Transverse colon (tissue), 4 donors: ENCODE results near the gene APBB2. TPM values are rescaled to one million over a fixed set of nuclear protein-coding genes. Genes with fewer than 3 reads are reported as not detected.

ENCODE experiments used
- DNase-seq: peaks from one replicate; pipeline ENCODE4 v3.0.0-alpha.2; 2019
- H3K27ac ChIP-seq, 4 donors: fragments of 200-600 bp; sonication (generic); 2 replicates each; pipeline ENCODE4 v1.5.1; 2016 to 2018; ENCODE audit warnings: inconsistent platforms in 4 of 4
- H3K27me3 ChIP-seq: fragments of 200-600 bp; sonication (generic); 2 replicates; pipeline ENCODE4 v1.5.1; 2017; ENCODE audit warnings: inconsistent platforms
- H3K36me3 ChIP-seq, 4 donors: fragments of 200-600 bp; sonication (generic); 2 replicates each; pipeline ENCODE4 v1.5.1; 2017 to 2019; ENCODE audit warnings: inconsistent platforms in 4 of 4
- H3K4me1 ChIP-seq, 4 donors: fragments of 200-600 bp; sonication (generic); 2 replicates each; pipeline ENCODE4 v1.5.1; 2017 to 2020; ENCODE audit warnings: inconsistent platforms in 4 of 4
- H3K4me3 ChIP-seq, 4 donors: fragments of 200-600 bp; sonication (generic); 1 replicate in 1 of 4; 2 replicates in 3 of 4; pipeline versions ENCODE4 v1.5.1 to v1.6.1; 2017 to 2019; ENCODE audit warnings: inconsistent platforms in 4 of 4
- H3K9me3 ChIP-seq, 2 donors: fragments of 200-600 bp; sonication (generic); 2 replicates each; pipeline ENCODE4 v1.5.1; 2017 to 2019; ENCODE audit warnings: inconsistent platforms in 2 of 2
- CTCF ChIP-seq, 5 experiments: fragments of 200-600 bp in 3 of 5; fragments of 450-650 bp in 2 of 5; sonication (generic) in 3 of 5; IDR thresholded peaks; 1 replicate in 2 of 5; 2 replicates in 3 of 5; pipeline ENCODE4 v1.5.1; 2016 to 2017; ENCODE audit warnings: antibody characterized with exemption in 5 of 5, inconsistent platforms in 3 of 5, mild to moderate bottlenecking in 2 of 5, moderate library complexity in 1 of 5
- EP300 ChIP-seq: sonication (generic); formaldehyde crosslinking; IDR thresholded peaks from one replicate; pipeline ENCODE4 v1.6.1; 2017; ENCODE audit warnings: antibody characterized with exemption, low read depth
- POLR2A ChIP-seq: fragments of 450-650 bp; IDR thresholded peaks from one replicate; pipeline ENCODE4 v1.6.1; 2016; ENCODE audit warnings: antibody characterized with exemption, mild to moderate bottlenecking, moderate library complexity
- POLR2AphosphoS5 ChIP-seq, 3 donors: sonication (generic); formaldehyde crosslinking; IDR thresholded peaks; one replicate each; pipeline ENCODE4 v1.6.1; 2016; ENCODE audit warnings: antibody characterized with exemption in 3 of 3
- WGBS, 2 donors: methylation state at CpG; one replicate each; pipeline ENCODE4 v1.1.5; 2018; ENCODE audit warnings: low coverage in 1 of 2; 5-methylcytosine and 5-hydroxymethylcytosine counted together
- in situ Hi-C, 4 donors: fragments of 200-750 bp; cut with MboI; loops; one replicate each; pipeline versions ENCODE4 v1.15.0 to v1.15.1; 2017; ENCODE audit warnings: low sequenced_read_pairs in 3 of 4, low pct_ligation_motif_present in 1 of 4, low pct_unique_long_range_greater_than_20kb in 1 of 4
- intact Hi-C: fragments of 100-400 bp; cut with DNase I; formaldehyde crosslinking; loops from one replicate; pipeline ENCODE4 v1.15.1; 2023; ENCODE audit warnings: low total_unique reads
- total RNA-seq, 4 donors: library from RNA; depleted of rRNA; stranded (reverse); fragments of >200 nt; gene quantifications; one replicate each; pipeline ENCODE4 v1.1.0, GENCODE V29; 2016

APBB2 gene
- total RNA-seq, 4 donors from 2014 or later: 37.1 to 138 (median 90.1) TPM

DNA sequence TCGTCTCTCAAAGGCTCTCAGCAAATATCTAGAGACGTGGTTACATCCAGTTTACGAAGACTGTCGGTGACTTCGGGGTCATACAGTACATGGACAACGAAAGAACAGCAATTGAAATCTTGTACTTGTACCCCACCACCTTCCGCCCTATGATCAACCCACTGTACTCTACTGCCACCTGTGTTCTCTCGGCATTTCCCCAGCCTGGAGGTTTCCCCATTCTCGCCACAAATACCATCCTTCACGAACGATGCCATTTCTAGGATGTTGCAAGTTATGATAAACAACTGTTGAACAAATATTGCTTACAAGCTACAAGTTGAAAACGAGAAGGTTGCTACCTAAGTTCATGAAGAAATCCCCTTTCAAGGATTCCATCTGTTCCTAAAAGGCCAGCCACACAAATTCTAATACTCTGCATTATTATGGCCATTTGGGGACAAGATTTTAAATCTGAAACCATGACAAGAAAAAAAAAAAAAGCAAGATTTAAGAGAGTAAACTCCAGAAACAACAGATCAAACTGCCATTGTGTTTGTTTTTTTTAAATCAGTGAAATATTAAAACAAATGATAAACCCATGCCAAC is 1.6 kb downstream of the APBB2 start:
- in situ Hi-C loops: loop anchor here in 3 of 4 donors (10.0 to 25.0 kb wide), 3 partner anchors 225 to 288 kb away; no protein-coding TSS in a partner anchor
- no peaks in the 10 kb centered on the region for H3K27me3 ChIP-seq
- peak overlapping the region in 3 of 4 donors; percentile 79 to 89 (median 87) for H3K4me3 ChIP-seq
- intact Hi-C loops: loop anchor here (1.0 to 10.0 kb wide), 2 partner anchors 88 to 152 kb away; no protein-coding TSS in a partner anchor
- TF ChIP-seq CTCF (IDR thresholded peaks at IDR 0.05) (peak; percentile 53 to 62 (median 57)), EP300 (no peak)
- peak; percentile 56 for DNase-seq
- H3K9me3 ChIP-seq: no peaks in the 10 kb centered on the region
- no peak overlapping the region for H3K27ac ChIP-seq
- no peaks in the 10 kb centered on the region for H3K36me3 ChIP-seq
- WGBS, 2 donors: 23 to 49% methylated on average over 8 to 12 of the region's 12 CpGs
- H3K4me1 ChIP-seq: peaks cover 4 to 57% (median 27%) of the 10 kb centered on the region in 4 donors

DNA sequence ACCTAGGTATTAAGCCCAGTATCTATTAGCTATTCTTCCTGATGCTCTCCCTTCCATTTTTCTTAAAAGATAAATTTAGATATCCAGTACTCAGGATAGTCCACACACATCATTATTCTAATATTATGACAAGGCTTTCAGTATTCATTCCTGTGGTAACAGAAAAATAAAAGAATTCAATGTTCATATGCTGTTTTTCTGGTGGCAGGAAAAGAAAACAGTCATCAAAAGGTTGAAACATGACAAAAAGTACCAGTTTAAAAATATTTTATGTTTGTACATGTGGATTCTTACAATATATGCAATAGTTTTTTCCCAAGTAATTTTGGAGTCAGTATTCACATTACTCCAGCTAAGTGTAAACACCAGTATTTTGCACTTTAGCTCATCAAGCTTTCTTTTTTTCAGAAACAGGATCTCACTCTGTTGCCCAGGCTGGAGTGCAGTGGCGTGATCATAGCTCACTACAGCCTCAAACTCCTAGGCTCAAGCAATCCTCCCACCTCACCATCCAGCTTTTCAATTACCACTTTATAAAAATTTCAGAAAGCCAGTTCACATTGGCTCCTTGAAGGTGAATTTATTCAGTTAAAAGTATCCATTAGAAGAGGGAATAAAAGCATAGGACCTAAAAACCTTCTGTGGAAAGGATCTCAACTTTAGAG is 2.3 kb downstream of the APBB2 start:
- Histone ChIP-seq H3K27me3 (no peaks in the 10 kb centered on the region), H3K4me3 (peak overlapping the region in 2 of 4 donors; percentile 87 to 89), H3K4me1 (peaks cover 4 to 55% (median 27%) of the 10 kb centered on the region in 4 donors), H3K36me3 (no peaks in the 10 kb centered on the region), H3K27ac (no peak overlapping the region), H3K9me3 (no peaks in the 10 kb centered on the region)
- intact Hi-C loops: loop anchor here (10.0 kb wide), 1 partner anchor 87 kb away; no protein-coding TSS in a partner anchor
- WGBS, 2 donors: 88 to 100% methylated on average over 1 of the region's 1 CpG
- TF ChIP-seq CTCF (IDR thresholded peaks at IDR 0.05) (no peak), POLR2A (no peak), EP300 (no peak)
- in situ Hi-C loops: loop anchor here in 3 of 4 donors (10.0 to 25.0 kb wide), 3 partner anchors 225 to 287 kb away; no protein-coding TSS in a partner anchor
- no peak for DNase-seq

- WGBS, 2 donors: 55% methylated on average over 9 of the region's 9 CpGs; no CpG with 5 or more reads in 1 of the 2 donors
- Histone ChIP-seq H3K36me3 (no peaks in the 10 kb centered on the region), H3K9me3 (no peaks in the 10 kb centered on the region), H3K4me3 (peak overlapping the region in 1 of 4 donors; percentile 12), H3K4me1 (peaks cover 4 to 44% (median 23%) of the 10 kb centered on the region in 4 donors), H3K27me3 (no peaks in the 10 kb centered on the region), H3K27ac (peak overlapping the region; percentile 59 to 81 (median 64))
- in situ Hi-C loops (loop anchor here in 3 of 4 donors (10.0 to 25.0 kb wide), 3 partner anchors 223 to 285 kb away; no protein-coding TSS in a partner anchor), intact Hi-C loops (loop anchor here (10.0 kb wide), 1 partner anchor 85 kb away; no protein-coding TSS in a partner anchor)
- DNase-seq: peak; percentile 31
- no peak for TF ChIP-seq POLR2A
- TF ChIP-seq EP300: no peak
- TF ChIP-seq POLR2AphosphoS5 (IDR thresholded peaks at IDR 0.05): no peak
- TF ChIP-seq CTCF (IDR thresholded peaks at IDR 0.05): no peak
Measured at GRCh38 chr4:41209901-41210300, 4.4 kb downstream of the APBB2 start.

GRCh38 chr4:41209187-41209586 is 5.2 kb downstream of the APBB2 start:
- WGBS, 2 donors: 40 to 50% methylated on average over 1 to 5 of the region's 5 CpGs
- intact Hi-C loops (no loop called here), in situ Hi-C loops (loop anchor here in 1 of 4 donors (25.0 kb wide), 1 partner anchor 222 kb away; no protein-coding TSS in a partner anchor)
- DNase-seq: peak; percentile 70
- peak overlapping the region; percentile 59 to 81 (median 64) for H3K27ac ChIP-seq
- peaks cover 11 to 48% (median 26%) of the 10 kb centered on the region in 4 donors for H3K4me1 ChIP-seq
- peak overlapping the region in 3 of 4 donors; percentile 0 to 32 (median 12) for H3K4me3 ChIP-seq
- H3K9me3 ChIP-seq: no peaks in the 10 kb centered on the region
- no peaks in the 10 kb centered on the region for H3K27me3 ChIP-seq
- TF ChIP-seq EP300: no peak
- TF ChIP-seq POLR2AphosphoS5 (IDR thresholded peaks at IDR 0.05): peak in 1 of 3 donors; percentile 46
- no peak for TF ChIP-seq POLR2A
- TF ChIP-seq CTCF (IDR thresholded peaks at IDR 0.05): no peak
- H3K36me3 ChIP-seq: no peaks in the 10 kb centered on the region
